Large intestine (tissue), 3 donors: ENCODE data around the gene HS6ST2. TPM values are rescaled to one million over a fixed set of nuclear protein-coding genes. Genes with fewer than 3 reads are reported as not detected.

Experiments used
- DNase-seq, 2 donors: peaks; one replicate each; pipeline versions ENCODE4 v3.0.0 to v3.0.0-alpha.2; 2013
- H3K27ac ChIP-seq: one replicate; pipeline ENCODE4 v1.5.1; 2013; ENCODE audit warnings: low read length
- H3K27me3 ChIP-seq: 2 replicates; pipeline ENCODE4 v1.6.1; 2013; ENCODE audit warnings: low read length; ENCODE audit not compliant: control insufficient read depth, insufficient read depth
- H3K36me3 ChIP-seq: 2 replicates; pipeline ENCODE4 v1.6.1; 2013; ENCODE audit warnings: low read length; ENCODE audit not compliant: control insufficient read depth, insufficient read depth
- H3K4me1 ChIP-seq: one replicate; pipeline ENCODE4 v1.6.1; 2013; ENCODE audit warnings: low read length; ENCODE audit not compliant: control insufficient read depth, insufficient read depth
- H3K4me3 ChIP-seq: one replicate; pipeline ENCODE4 v1.5.1; 2013; ENCODE audit warnings: low read length
- H3K9me3 ChIP-seq: one replicate; pipeline ENCODE4 v1.6.1; 2013; ENCODE audit warnings: mild to moderate bottlenecking, low read depth, low read length, moderate library complexity; ENCODE audit not compliant: control insufficient read depth
- WGBS: methylation state at CpG from one replicate; pipeline ENCODE4 v1.1.5; 2013; ENCODE audit warnings: low lambda C conversion rate; ENCODE audit not compliant: insufficient coverage; 5-methylcytosine and 5-hydroxymethylcytosine counted together
- polyA plus RNA-seq: library from polyadenylated mRNA; unstranded; fragments of 120-200 nt; gene quantifications from one replicate; pipeline ENCODE4 v1.2.1, GENCODE V29; 2013

HS6ST2 gene
- polyA plus RNA-seq, 1 donor = 0.97 TPM

GRCh38 chrX:132728296-132728695 lies 230.1 kb downstream of the HS6ST2 start:
- H3K4me1 ChIP-seq = no peaks in the 10 kb centered on the region
- no peaks in the 10 kb centered on the region for H3K27me3 ChIP-seq
- DNase-seq = no peak
- H3K9me3 ChIP-seq = no peaks in the 10 kb centered on the region
- no peaks in the 10 kb centered on the region for H3K36me3 ChIP-seq
- H3K4me3 ChIP-seq = no peak overlapping the region
- WGBS = no CpG with 5 or more reads among the region's 6 CpGs
- no peak overlapping the region for H3K27ac ChIP-seq

DNA sequence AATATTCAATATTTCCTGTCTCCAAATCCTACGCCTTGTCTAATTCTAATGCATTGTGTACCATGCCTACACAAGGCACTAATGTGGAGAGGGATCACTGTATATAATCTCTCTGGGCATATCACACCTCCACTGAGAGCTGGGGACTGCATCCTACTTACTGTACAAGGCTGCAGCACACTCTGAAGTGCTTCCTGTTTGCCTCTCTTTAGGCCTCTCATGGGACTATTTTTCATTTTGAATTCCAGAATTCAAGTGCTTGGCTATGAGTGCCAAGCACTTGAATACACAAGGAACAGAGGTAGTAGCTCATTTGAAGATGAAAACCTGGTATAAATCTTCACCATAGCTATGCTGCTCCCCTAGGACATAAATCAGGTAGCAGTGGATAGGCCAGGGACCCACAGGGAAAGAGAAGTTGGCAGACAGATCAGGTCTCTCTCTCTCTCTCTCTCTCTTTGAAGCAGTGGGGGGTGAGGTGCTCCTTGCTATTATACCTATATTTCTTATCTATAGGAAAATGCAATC lies 239.9 kb downstream of the HS6ST2 start:
- Histone ChIP-seq H3K9me3 (no peaks in the 10 kb centered on the region), H3K4me3 (no peak overlapping the region), H3K4me1 (no peaks in the 10 kb centered on the region), H3K27me3 (no peaks in the 10 kb centered on the region), H3K36me3 (no peaks in the 10 kb centered on the region), H3K27ac (no peak overlapping the region)
- DNase-seq = no peak
- WGBS = no CpG with 5 or more reads among the region's 1 CpG

DNA sequence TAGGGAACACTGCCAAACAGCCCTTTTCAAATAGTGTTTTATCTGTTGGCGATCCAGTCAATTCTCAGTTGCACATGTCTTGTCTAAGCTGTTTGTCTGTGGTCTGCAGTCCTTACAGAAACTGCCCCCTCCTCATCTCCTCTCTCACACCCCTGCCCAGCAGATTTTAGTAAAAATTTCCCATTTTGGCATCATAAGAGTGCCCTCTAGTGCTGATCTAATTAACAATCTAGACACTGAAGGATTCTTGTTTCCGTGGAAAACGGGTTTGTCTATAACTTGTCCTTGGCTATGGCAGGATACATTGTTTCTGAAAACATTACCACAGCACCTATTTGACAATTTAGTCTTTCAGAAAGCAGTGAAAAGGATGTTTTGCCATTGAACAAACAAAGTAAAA lies 242.4 kb downstream of the HS6ST2 start:
- DNase-seq = no peak
- Histone ChIP-seq H3K4me1 (no peaks in the 10 kb centered on the region), H3K4me3 (no peak overlapping the region), H3K27me3 (no peaks in the 10 kb centered on the region), H3K9me3 (no peaks in the 10 kb centered on the region), H3K36me3 (no peaks in the 10 kb centered on the region), H3K27ac (no peak overlapping the region)
- no CpG with 5 or more reads among the region's 3 CpGs for WGBS

DNA sequence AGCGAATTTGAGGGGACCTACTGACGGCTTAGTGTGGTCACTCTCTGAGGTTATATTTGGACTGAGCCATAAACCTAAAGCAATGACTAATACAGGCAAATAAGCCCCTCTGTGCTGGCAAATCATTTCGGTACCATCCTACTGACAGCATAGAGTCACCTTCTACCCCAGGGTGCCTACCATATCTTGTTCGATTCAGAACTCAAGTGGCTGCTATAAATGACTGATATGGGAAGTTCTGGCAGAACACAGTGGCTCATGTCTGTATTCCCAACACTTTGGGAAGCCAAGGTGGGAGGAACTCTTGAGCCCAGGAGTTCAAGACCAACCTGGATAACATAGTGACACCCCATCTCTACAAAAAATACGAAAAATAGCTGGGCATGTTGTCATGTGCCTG lies 243.5 kb downstream of the HS6ST2 start:
- H3K27ac ChIP-seq = no peak overlapping the region
- no peak for DNase-seq
- H3K4me1 ChIP-seq = no peaks in the 10 kb centered on the region
- H3K9me3 ChIP-seq = no peaks in the 10 kb centered on the region
- no peaks in the 10 kb centered on the region for H3K27me3 ChIP-seq
- H3K36me3 ChIP-seq = no peaks in the 10 kb centered on the region
- no CpG with 5 or more reads among the region's 5 CpGs for whole genome bisulfite sequencing
- H3K4me3 ChIP-seq = no peak overlapping the region

- DNase-seq = no peak
- Histone ChIP-seq H3K36me3 (no peaks in the 10 kb centered on the region), H3K27ac (no peak overlapping the region), H3K4me1 (no peaks in the 10 kb centered on the region), H3K27me3 (no peaks in the 10 kb centered on the region), H3K9me3 (no peaks in the 10 kb centered on the region), H3K4me3 (no peak overlapping the region)
These were observed 246.1 kb downstream of the HS6ST2 start for GRCh38 chrX:132712350-132712749.

- Histone ChIP-seq H3K4me1 (no peaks in the 10 kb centered on the region), H3K27ac (no peak overlapping the region), H3K27me3 (no peaks in the 10 kb centered on the region), H3K4me3 (no peak overlapping the region), H3K9me3 (no peaks in the 10 kb centered on the region), H3K36me3 (no peaks in the 10 kb centered on the region)
- DNase-seq = no peak
- WGBS = no CpG with 5 or more reads among the region's 1 CpG
These were observed 247.7 kb downstream of the HS6ST2 start for GRCh38 chrX:132710656-132711155.

GRCh38 chrX:132708529-132708928 lies 249.9 kb downstream of the HS6ST2 start:
- Histone ChIP-seq H3K27me3 (no peaks in the 10 kb centered on the region), H3K36me3 (no peaks in the 10 kb centered on the region), H3K9me3 (no peaks in the 10 kb centered on the region), H3K4me3 (no peak overlapping the region), H3K27ac (no peak overlapping the region), H3K4me1 (no peaks in the 10 kb centered on the region)
- no peak for DNase-seq

- Histone ChIP-seq H3K27ac (no peak overlapping the region), H3K36me3 (no peaks in the 10 kb centered on the region), H3K9me3 (no peaks in the 10 kb centered on the region), H3K4me3 (no peak overlapping the region), H3K27me3 (no peaks in the 10 kb centered on the region), H3K4me1 (no peaks in the 10 kb centered on the region)
- DNase-seq = no peak
- WGBS = no CpG with 5 or more reads among the region's 2 CpGs
These were observed 253.7 kb downstream of the HS6ST2 start for GRCh38 chrX:132704769-132705168.

DNA sequence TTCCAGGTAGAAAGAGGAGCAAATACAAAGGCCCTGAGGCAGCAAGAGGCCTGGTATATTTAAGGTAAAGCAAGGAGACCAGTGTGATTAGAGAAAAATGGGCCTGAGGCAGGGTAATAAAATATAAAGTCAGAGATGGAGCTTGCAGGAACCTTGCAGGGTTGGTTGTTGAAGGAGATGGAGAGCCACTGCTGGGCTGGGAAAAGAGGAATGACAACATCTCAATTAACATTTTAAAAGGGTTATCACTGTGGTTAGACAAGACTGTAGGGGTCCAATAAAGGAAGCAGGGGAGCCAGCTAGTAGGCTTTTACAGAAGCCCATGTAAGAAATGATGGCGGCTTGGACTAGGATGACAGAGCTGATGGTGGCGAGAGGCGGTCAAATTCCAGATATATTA lies 264.0 kb downstream of the HS6ST2 start:
- Histone ChIP-seq H3K4me1 (no peaks in the 10 kb centered on the region), H3K9me3 (no peaks in the 10 kb centered on the region), H3K27me3 (no peaks in the 10 kb centered on the region), H3K27ac (no peak overlapping the region), H3K36me3 (no peaks in the 10 kb centered on the region), H3K4me3 (no peak overlapping the region)
- no peak for DNase-seq
- no CpG with 5 or more reads among the region's 3 CpGs for WGBS

GRCh38 chrX:132692526-132692925 lies 265.9 kb downstream of the HS6ST2 start:
- H3K36me3 ChIP-seq = no peaks in the 10 kb centered on the region
- no peak overlapping the region for H3K27ac ChIP-seq
- H3K9me3 ChIP-seq = no peaks in the 10 kb centered on the region
- no CpG with 5 or more reads among the region's 1 CpG for WGBS
- no peak overlapping the region for H3K4me3 ChIP-seq
- H3K27me3 ChIP-seq = no peaks in the 10 kb centered on the region
- no peak for DNase-seq
- no peaks in the 10 kb centered on the region for H3K4me1 ChIP-seq

GRCh38 chrX:132692066-132692465 lies 266.4 kb downstream of the HS6ST2 start:
- WGBS = no CpG with 5 or more reads among the region's 6 CpGs
- DNase-seq = no peak

More at GRCh38 chrX:132692066-132692465, 266.4 kb downstream of the HS6ST2 start:
- no peak overlapping the region for H3K4me3 ChIP-seq
- no peak overlapping the region for H3K27ac ChIP-seq
- no peaks in the 10 kb centered on the region for H3K9me3 ChIP-seq
- no peaks in the 10 kb centered on the region for H3K27me3 ChIP-seq
- no peaks in the 10 kb centered on the region for H3K36me3 ChIP-seq
- no peaks in the 10 kb centered on the region for H3K4me1 ChIP-seq
